GM12801 (cell line): ENCODE data around the gene CTXN2.

ENCODE experiments used
- CTCF ChIP-seq: IDR thresholded peaks from one replicate; pipeline ENCODE4 v1.5.1; 2011; ENCODE audit warnings: control low read depth; ENCODE audit not compliant: insufficient read length; ENCODE audit errors: extremely low read depth

Gene CTXN2

GRCh38 chr15:48242535-48242934, 51.1 kb downstream of the CTXN2 start:
- TF ChIP-seq CTCF = no peak

GRCh38 chr15:48244921-48245320, 53.5 kb downstream of the CTXN2 start:
- no peak for TF ChIP-seq CTCF

GRCh38 chr15:48248414-48248813, 56.9 kb downstream of the CTXN2 start:
- TF ChIP-seq CTCF = no peak

- TF ChIP-seq CTCF = no peak
Measured at GRCh38 chr15:48250640-48251076, 59.2 kb downstream of the CTXN2 start.

- no peak for TF ChIP-seq CTCF
Measured at GRCh38 chr15:48253172-48253571, 61.7 kb downstream of the CTXN2 start.
